Dermis blood vessel endothelial cell (primary cell): ENCODE data around the gene COTL1. TPM values are rescaled to one million over a fixed set of nuclear protein-coding genes. Genes with fewer than 3 reads are reported as not detected.

Experiments used
- DNase-seq: peaks from one replicate; pipeline ENCODE4 v3.0.0; 2010
- total RNA-seq: library from RNA; depleted of rRNA; stranded (reverse); fragments of >200 nt; gene quantifications from 2 replicates; pipeline ENCODE4 v1.2.3, GENCODE V29; 2014

Gene COTL1
- total RNA-seq, 1 donor from 2014 or later: 125 TPM

GRCh38 chr16:84614073-84614459 is 3.8 kb downstream of the COTL1 start:
- no peak for DNase-seq

- DNase-seq: no peak
Observed at GRCh38 chr16:84613408-84614072, 4.3 kb downstream of the COTL1 start.

GRCh38 chr16:84612686-84613085 is 5.2 kb downstream of the COTL1 start:
- no peak for DNase-seq

GRCh38 chr16:84611041-84611440 is 6.8 kb downstream of the COTL1 start:
- DNase-seq: no peak

- no peak for DNase-seq
Observed at GRCh38 chr16:84610376-84610775, 7.5 kb downstream of the COTL1 start.

GRCh38 chr16:84609563-84610177 is 8.2 kb downstream of the COTL1 start:
- no peak for DNase-seq

- no peak for DNase-seq
Observed at GRCh38 chr16:84608282-84608681, 9.6 kb downstream of the COTL1 start.

- no peak for DNase-seq
Observed at GRCh38 chr16:84607694-84608093, 10.2 kb downstream of the COTL1 start.

- DNase-seq: no peak
Observed at GRCh38 chr16:84607061-84607460, 10.8 kb downstream of the COTL1 start.

GRCh38 chr16:84606081-84606875 is 11.6 kb downstream of the COTL1 start:
- no peak for DNase-seq

- DNase-seq: no peak
Observed at GRCh38 chr16:84605339-84605848, 12.5 kb downstream of the COTL1 start.

GRCh38 chr16:84604477-84605013 is 13.3 kb downstream of the COTL1 start:
- DNase-seq: no peak

GRCh38 chr16:84603940-84604339 is 13.9 kb downstream of the COTL1 start:
- DNase-seq: no peak

- DNase-seq: peak; percentile 88
Observed at GRCh38 chr16:84603140-84603816, 14.6 kb downstream of the COTL1 start.

GRCh38 chr16:84600343-84601229 is 17.3 kb downstream of the COTL1 start:
- peak; percentile 34 for DNase-seq

GRCh38 chr16:84599521-84600202 is 18.2 kb downstream of the COTL1 start:
- DNase-seq: peak; percentile 78

- DNase-seq: peak; percentile 25
Observed at GRCh38 chr16:84598360-84598759, 19.5 kb downstream of the COTL1 start.

GRCh38 chr16:84597931-84598351 is 19.9 kb downstream of the COTL1 start:
- DNase-seq: peak; percentile 17

GRCh38 chr16:84597528-84597896 is 20.4 kb downstream of the COTL1 start:
- peak; percentile 35 for DNase-seq

- DNase-seq: no peak
Observed at GRCh38 chr16:84596801-84597527, 20.9 kb downstream of the COTL1 start.
